ENCODE measurements around the gene EFCAB11. TPM values are rescaled to one million over a fixed set of nuclear protein-coding genes. Genes with fewer than 3 reads are reported as not detected.

The EFCAB11 gene
- total and polyA plus RNA-seq, 2 of the 8 experiments (the other 6 are each of a cell fraction or from before 2014, with no cell fraction given): 6.8 to 12.8 TPM

- FAIRE-seq: peak; percentile 82
- Histone ChIP-seq H2AFZ (ENCODE audit: low read length) (no peak overlapping the region), H3K27me3 (replicated peaks in 1 of 4; ENCODE audit: control insufficient read depth in 3 of 4, extremely low read depth in 1 of 4, insufficient read depth in 3 of 4, low read length in 3 of 4) (no peaks in the 10 kb centered on the region), H3K27ac (ENCODE audit: low read depth, low read length) (no peak overlapping the region), H3K23ac (ENCODE audit: insufficient read length) (no peak overlapping the region), H3K79me1 (ENCODE audit: low read depth, low read length) (no peaks in the 10 kb centered on the region), H3K79me2 (ENCODE audit: control insufficient read depth in 1 of 2, insufficient read depth in 2 of 2, low read length in 2 of 2) (no peaks in the 10 kb centered on the region), H2BK12ac (ENCODE audit: low read depth, low read length) (no peak overlapping the region), H2AK5ac (ENCODE audit: low read depth, low read length) (no peak overlapping the region), H3K23me2 (ENCODE audit: low read depth, low read length) (no peaks in the 10 kb centered on the region), H3K4me2 (ENCODE audit: insufficient read depth in 1 of 2, low read depth in 2 of 2, low read length in 2 of 2) (no peak overlapping the region), H4K20me1 (replicated peaks in 1 of 2; ENCODE audit: control insufficient read depth in 1 of 2, insufficient read depth in 2 of 2, low read length in 2 of 2) (no peaks in the 10 kb centered on the region), H3K4ac (replicated peaks; ENCODE audit: insufficient read length, low read depth, low read length) (no peak overlapping the region), H3K4me1 (replicated peaks in 1 of 4; ENCODE audit: control insufficient read depth in 3 of 4, insufficient read depth in 4 of 4, low read length in 3 of 4) (peaks cover 0 to 7% (median under 1%) of the 10 kb centered on the region in 4 experiments; a peak in 3 of 7 replicates), H4K91ac (replicated peaks; ENCODE audit: insufficient read length, low read length) (no peak overlapping the region), H3K56ac (replicated peaks; ENCODE audit: insufficient read length, low read depth, low read length) (no peak overlapping the region), H3K9ac (replicated peaks in 1 of 4; ENCODE audit: extremely low read depth in 1 of 4, low read depth in 3 of 4, low read length in 3 of 4) (no peak overlapping the region), H3K4me3 (ENCODE audit: extremely low read depth in 1 of 4, insufficient read depth in 2 of 4, low read depth in 3 of 4, low read length in 4 of 4) (no peak overlapping the region), H3K9me3 (ENCODE audit: insufficient read depth in 2 of 2, low read depth in 1 of 2, low read length in 1 of 2) (no peaks in the 10 kb centered on the region), H3K14ac (ENCODE audit: insufficient read length) (no peak overlapping the region), H4K5ac (ENCODE audit: insufficient read length, low read depth, low read length) (no peak overlapping the region), H3K18ac (ENCODE audit: extremely low read depth, low read length) (no peak overlapping the region), H2BK120ac (replicated peaks; ENCODE audit: low read depth, low read length) (no peak overlapping the region), H2BK20ac (ENCODE audit: low read length) (no peak overlapping the region), H2BK15ac (ENCODE audit: low read length) (no peak overlapping the region), H2BK5ac (ENCODE audit: low read depth, low read length) (no peak overlapping the region), H3K36me3 (ENCODE audit: control insufficient read depth in 2 of 4, insufficient read depth in 4 of 4, low read length in 3 of 4) (no peaks in the 10 kb centered on the region), H4K8ac (ENCODE audit: extremely low read depth, insufficient read depth, low read length) (no peak overlapping the region)
- no peak for DNase-seq (ENCODE audit: low read depth in 1 of 2, low spot score in 2 of 2)
- 25% methylated on average over 4 of the region's 4 CpGs; no CpG with 5 or more reads in 1 of the 2 experiments for WGBS, 2 experiments (ENCODE audit: extremely low coverage in 1 of 2, insufficient coverage in 1 of 2, insufficient read length in 1 of 2, insufficient replicate concordance in 2 of 2, low coverage in 1 of 2, low lambda C conversion rate in 2 of 2, missing lambda C conversion rate in 1 of 2)
- ChIA-PET POLR2A (ENCODE audit: partially characterized antibody) (no interaction called here), CTCF (ENCODE audit: partially characterized antibody) (interaction anchor here (0.6 to 3.0 kb wide), 6 partner anchors 9 to 209 kb away, joined by 3 to 9 read pairs (median 3); no protein-coding TSS in a partner anchor)
- peak; percentile 31; the same call in 1 of the 2 replicates for TF ChIP-seq SP4 (IDR thresholded peaks at IDR 0.05; ENCODE audit: low read length)
- TF ChIP-seq SIN3A (conservative IDR thresholded peaks at IDR 0.05 in 1 of 2, IDR thresholded peaks at IDR 0.05 in 1 of 2; ENCODE audit: low read depth in 1 of 2, low read length in 2 of 2): peak in 1 of 2 experiments; percentile 58; a peak in 1 of 4 replicates
- TF ChIP-seq RAD21 (IDR thresholded peaks at IDR 0.05 in 1 of 2, conservative IDR thresholded peaks at IDR 0.05 in 1 of 2; ENCODE audit: low read depth in 2 of 2, low read length in 2 of 2): peak; percentile 97 to 98
- TF ChIP-seq JUND (IDR thresholded peaks at IDR 0.05; ENCODE audit: low read length): no peak
- no peak for TF ChIP-seq SIRT6 (IDR thresholded peaks at IDR 0.05; ENCODE audit: low read length)
- no peak for TF ChIP-seq CTBP2 (IDR thresholded peaks at IDR 0.05; ENCODE audit: borderline replicate concordance, insufficient read depth, insufficient read length, low read length)
- TF ChIP-seq GABPA (IDR thresholded peaks at IDR 0.05; ENCODE audit: borderline replicate concordance, insufficient read depth, low read length): no peak
- TF ChIP-seq YY1 (IDR thresholded peaks at IDR 0.05; ENCODE audit: low read depth, low read length): peak; percentile 82
- TF ChIP-seq ATF3 (IDR thresholded peaks at IDR 0.05; ENCODE audit: insufficient read depth, low read depth, low read length): no peak
- TF ChIP-seq CTCF (IDR thresholded peaks at IDR 0.05; ENCODE audit: control extremely low read depth in 1 of 3, insufficient read depth in 1 of 3, low read depth in 1 of 3, low read length in 3 of 3): peak; percentile 43 to 89 (median 77)
Measured at GRCh38 chr14:89767861-89768268, 186.7 kb downstream of the EFCAB11 start.
